ENCODE results near the gene BLOC1S2.

DNA sequence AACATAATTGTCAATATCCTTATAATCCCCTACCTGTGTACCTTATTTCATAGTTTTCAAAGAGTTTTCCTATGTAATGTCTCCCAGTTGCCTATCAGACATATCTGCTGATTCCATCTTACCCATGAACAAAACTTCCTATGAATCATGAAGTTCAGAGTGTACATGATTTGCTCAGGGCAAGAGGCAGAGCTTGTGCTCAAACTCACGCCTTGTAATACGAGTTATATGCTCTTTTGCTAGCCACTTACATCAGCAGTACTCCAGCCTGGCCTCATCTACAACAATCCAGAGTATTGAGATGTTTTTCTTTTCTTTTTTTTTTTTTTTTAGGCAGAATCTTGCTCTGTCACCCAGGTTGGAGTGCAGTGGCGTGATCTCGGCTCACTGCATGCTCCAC is 31.7 kb upstream of the BLOC1S2 start:
- TF ChIP-seq POLR2A (IDR thresholded peaks at IDR 0.05; ENCODE audit: low read length) = no peak
- TF ChIP-seq GATA1 (IDR thresholded peaks at IDR 0.05; ENCODE audit: low read depth, low read length) = no peak
